Right lobe of liver (tissue), 4 donors: ENCODE results near the gene MPIG6B.

Experiments used
- CTCF ChIP-seq, 4 donors: fragments of 200-600 bp in 3 of 4; fragments of 450-650 bp in 1 of 4; IDR thresholded peaks; one replicate each; pipeline versions ENCODE4 v1.5.1 to v1.8.0; 2016 to 2022; ENCODE audit warnings: antibody characterized with exemption in 4 of 4, mild to moderate bottlenecking in 2 of 4
- POLR2A ChIP-seq: fragments of 450-650 bp; IDR thresholded peaks from one replicate; pipeline ENCODE4 v1.6.1; 2017; ENCODE audit warnings: antibody characterized with exemption, mild to moderate bottlenecking
- donor health status: DM: no; HTN: no; CAD: no.
- donor health status: DM: no; HTN: no; CAD: no.
- donor health status: DM: no; HTN: yes; CAD: no.

DNA sequence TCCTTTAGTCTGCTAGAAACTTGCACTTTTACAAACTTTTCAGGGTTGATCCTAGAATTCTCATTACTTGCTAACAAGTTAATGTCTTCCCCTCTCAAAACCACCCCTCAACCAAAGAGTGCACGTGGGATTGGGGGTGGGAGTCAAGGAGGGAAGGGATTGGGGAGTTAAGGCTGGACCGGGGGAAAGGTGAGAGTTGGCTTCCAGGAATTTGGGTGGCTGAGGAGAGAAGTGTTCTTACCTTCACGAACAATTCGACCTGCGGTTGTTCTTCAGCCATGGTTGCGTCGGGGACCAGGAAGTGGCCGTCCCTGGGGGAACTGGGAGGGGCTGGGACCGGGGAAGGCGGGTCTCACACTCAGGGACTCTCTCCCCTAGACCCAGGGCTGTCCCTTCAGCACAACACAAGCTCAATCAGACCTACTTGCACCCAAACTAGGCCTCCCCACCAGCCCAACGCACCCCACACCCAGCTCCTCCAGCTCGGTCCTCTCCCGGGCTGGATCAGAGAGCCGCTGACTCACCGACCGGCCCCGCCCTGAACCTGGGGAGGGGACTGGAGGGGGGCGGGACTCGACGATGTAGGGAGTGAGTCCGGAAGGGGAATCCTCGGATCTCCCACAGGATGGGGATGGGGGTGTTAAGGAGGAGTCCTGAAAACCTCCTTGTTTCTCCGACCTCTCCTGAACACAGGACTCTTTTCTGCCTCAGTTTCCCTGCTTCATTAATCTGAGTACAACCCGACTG, 13.0 kb downstream of the MPIG6B start, which contains the start of gene CLIC1:
- TF ChIP-seq CTCF (IDR thresholded peaks at IDR 0.05) (no peak), POLR2A (peak; percentile 90)
